Activated CD8-positive, alpha-beta T cell treated with anti-CD3 and anti-CD28 coated beads, Interleukin-2, amount 10 ng/mL, durations not matched to agents 7 days and 5 days (primary cell): Measurements from ENCODE around the gene RFESD. TPM values are rescaled to one million over a fixed set of nuclear protein-coding genes. Genes with fewer than 3 reads are reported as not detected.
"Not testable (repeated sequence)": the region's sequence is repeated elsewhere in the genome, so short reads cannot be mapped to it uniquely, and the experiment has no call there.

ENCODE experiments used
- ATAC-seq: fragments of 150-1000 bp; cut with Tn5 transposase; one replicate; pipeline ENCODE4 v1.10.0; 2021; ENCODE audit warnings: moderate library complexity
- CTCF ChIA-PET: fragments of 350-600 bp; sonication (Branson Sonifier 250); formaldehyde crosslinking; loops from one replicate; lab custom pipeline; 2021; ENCODE audit warnings: antibody characterized with exemption; lab: Charles Lee
- POLR2A ChIA-PET: fragments of 350-600 bp; sonication (Branson Sonifier 250); formaldehyde crosslinking; loops from one replicate; lab custom pipeline; 2021; ENCODE audit warnings: antibody characterized with exemption; lab: Charles Lee
- DNase-seq: peaks from one replicate; pipeline ENCODE4 v3.0.0-alpha.2; 2020
- H3K27ac Mint-ChIP-seq: one replicate; pipeline ENCODE4 v1.8.0; 2021; ENCODE audit warnings: mild to moderate bottlenecking, mixed read lengths
- H3K27me3 Mint-ChIP-seq: one replicate; pipeline ENCODE4 v1.8.0; 2021; ENCODE audit warnings: low read depth, mixed read lengths
- H3K36me3 Mint-ChIP-seq: one replicate; pipeline ENCODE4 v1.8.0; 2021; ENCODE audit warnings: low read depth, mixed read lengths
- H3K4me1 Mint-ChIP-seq: one replicate; pipeline ENCODE4 v1.8.0; 2021; ENCODE audit warnings: low read depth, mixed read lengths
- H3K4me3 Mint-ChIP-seq: one replicate; pipeline ENCODE4 v1.8.0; 2021; ENCODE audit warnings: mild to moderate bottlenecking, mixed read lengths
- H3K9me3 Mint-ChIP-seq: one replicate; pipeline ENCODE4 v1.8.0; 2022; ENCODE audit warnings: mixed read lengths; ENCODE audit not compliant: insufficient read depth
- total RNA-seq, 2 experiments: library from RNA; stranded (reverse); gene quantifications; one replicate each; pipeline ENCODE4 v1.2.3, GENCODE V29; 2021

Gene RFESD
- total RNA-seq, 2 experiments from 2014 or later: 4.9 to 5.1 TPM

DNA sequence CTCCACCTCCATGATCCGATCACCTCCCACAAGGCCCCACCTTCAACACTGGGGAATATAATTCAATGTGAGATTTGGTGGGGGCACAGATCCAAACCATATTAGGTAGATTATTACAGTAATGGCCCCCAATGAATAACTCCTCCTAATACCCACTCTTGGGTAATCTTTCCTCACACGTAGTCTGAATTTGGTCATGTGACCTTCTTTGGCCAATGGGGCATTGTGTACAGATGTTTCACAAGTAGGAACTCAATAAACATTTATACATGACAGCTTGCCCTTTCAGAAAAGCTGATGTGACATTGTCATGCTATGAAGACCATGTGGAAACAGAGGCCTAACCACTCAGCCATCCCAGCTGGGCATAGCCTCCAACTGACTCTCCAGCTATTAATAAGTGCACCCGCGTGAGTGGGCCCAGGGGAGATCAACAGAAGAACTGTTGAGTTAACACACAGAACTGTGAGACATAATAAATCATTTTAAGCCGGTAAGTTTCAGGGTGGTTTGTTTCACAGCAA is 16.1 kb upstream of the RFESD start:
- ChIA-PET CTCF (interaction anchor here (1.4 to 2.4 kb wide), 4 partner anchors 7 to 216 kb away, joined by 3 to 22 read pairs (median 12); partner anchors contain the start of gene RFESD), POLR2A (interaction anchor here (0.7 to 2.4 kb wide), 2 partner anchors 8 to 211 kb away, joined by 3 to 17 read pairs; no protein-coding TSS in a partner anchor)
- H3K9me3 Mint-ChIP-seq: no peaks in the 10 kb centered on the region
- ATAC-seq: no peak
- no peak overlapping the region for H3K27ac Mint-ChIP-seq
- DNase-seq: no peak
- peaks cover 22% of the 10 kb centered on the region for H3K36me3 Mint-ChIP-seq
- peaks cover 6% of the 10 kb centered on the region for H3K27me3 Mint-ChIP-seq
- peaks cover 16% of the 10 kb centered on the region for H3K4me1 Mint-ChIP-seq
- H3K4me3 Mint-ChIP-seq: no peak overlapping the region

DNA sequence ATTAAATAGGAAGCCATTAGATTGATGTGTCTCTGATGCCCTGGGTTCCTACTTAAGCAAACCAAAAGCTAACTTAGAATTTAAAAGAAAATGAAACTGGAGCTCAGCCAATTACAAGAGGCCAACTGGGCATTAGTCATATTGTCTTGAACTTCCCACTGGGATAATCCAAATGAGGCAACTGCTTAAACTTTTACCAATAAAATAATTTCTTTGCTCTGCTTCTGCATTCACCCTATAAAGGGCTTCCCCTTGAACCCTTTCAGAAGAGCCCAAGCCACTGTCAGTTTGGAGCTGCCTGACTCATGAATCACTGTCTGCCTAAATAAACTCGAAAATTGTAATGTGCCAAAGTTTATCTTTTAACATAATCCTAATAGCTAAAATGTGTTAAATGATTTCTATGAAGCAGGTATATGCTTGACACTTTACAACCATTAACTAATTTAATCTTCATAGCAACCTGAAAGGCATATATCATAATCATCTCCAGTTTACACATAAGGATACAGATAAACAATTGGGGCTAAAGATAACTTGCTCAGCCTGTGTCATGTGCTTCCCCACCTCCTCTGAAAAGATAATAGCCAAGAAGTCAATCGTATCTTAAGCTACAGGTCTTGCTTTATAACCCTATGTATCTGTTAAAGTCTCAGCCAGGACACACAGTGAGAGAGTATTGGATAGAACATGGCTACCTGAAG is 15.2 kb upstream of the RFESD start:
- DNase-seq (no peak), ATAC-seq (peak; percentile 10)
- CTCF ChIA-PET: interaction anchor here (1.1 to 2.4 kb wide), 9 partner anchors 8 to 663 kb away, joined by 3 to 22 read pairs (median 5); partner anchors contain the start of genes ARSK, GPR150, RFESD and SKIC3
- Mint-ChIP-seq H3K4me1 (peaks cover 16% of the 10 kb centered on the region), H3K36me3 (peaks cover 22% of the 10 kb centered on the region), H3K27me3 (peaks cover 9% of the 10 kb centered on the region), H3K4me3 (no peak overlapping the region), H3K27ac (peak overlapping the region; percentile 91), H3K9me3 (no peaks in the 10 kb centered on the region)
- POLR2A ChIA-PET: interaction anchor here (1.2 to 2.4 kb wide), 2 partner anchors 9 to 16 kb away, joined by 4 to 17 read pairs; partner anchors contain the start of gene RFESD

DNA sequence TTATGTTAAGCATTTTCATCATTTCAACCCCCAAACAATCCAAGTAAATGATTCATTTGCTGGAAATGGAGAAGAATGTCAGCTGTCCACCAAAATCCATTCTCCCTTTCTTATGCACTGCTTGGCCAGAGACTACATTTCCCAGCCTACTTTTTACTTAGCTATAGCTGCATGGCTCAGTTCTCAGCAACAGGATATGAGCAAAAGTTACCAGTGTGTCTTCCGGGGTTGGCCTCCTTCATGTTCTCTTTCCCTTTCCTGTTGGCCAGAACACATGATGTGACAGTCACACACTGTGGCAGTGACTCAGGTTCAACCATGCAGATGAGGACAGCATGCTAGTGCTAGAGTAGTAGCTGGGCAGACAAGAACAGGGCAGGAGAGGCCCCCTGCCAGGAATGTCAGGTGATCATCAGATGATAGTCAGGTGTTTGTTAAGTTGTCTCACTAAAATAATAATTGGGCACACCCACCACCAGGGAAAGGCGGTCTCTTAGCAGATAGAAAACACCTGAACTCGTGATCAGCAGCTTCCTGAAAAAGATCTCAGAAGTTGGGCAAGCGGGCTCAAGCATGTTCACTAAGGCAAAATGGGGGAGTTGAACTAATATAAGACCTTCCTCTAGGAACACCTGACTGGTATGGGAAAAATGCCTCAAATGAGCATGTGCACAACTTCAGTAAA is 14.4 kb upstream of the RFESD start:
- CTCF ChIA-PET: interaction anchor here (1.1 to 2.4 kb wide), 9 partner anchors 9 to 664 kb away, joined by 3 to 22 read pairs (median 5); partner anchors contain the start of genes ARSK, GPR150, RFESD and SKIC3
- DNase-seq (peak; percentile 85), ATAC-seq (peak; percentile 100)
- Mint-ChIP-seq H3K9me3 (no peaks in the 10 kb centered on the region), H3K36me3 (peaks cover 22% of the 10 kb centered on the region), H3K4me3 (no peak overlapping the region), H3K4me1 (peaks cover 16% of the 10 kb centered on the region), H3K27me3 (peaks cover 12% of the 10 kb centered on the region), H3K27ac (peak overlapping the region; percentile 91)
- POLR2A ChIA-PET: interaction anchor here (1.2 to 2.4 kb wide), 2 partner anchors 10 to 15 kb away, joined by 4 to 17 read pairs; partner anchors contain the start of gene RFESD

- H3K4me1 Mint-ChIP-seq: peaks cover 16% of the 10 kb centered on the region
- POLR2A ChIA-PET: interaction anchor here (1.2 to 2.4 kb wide), 2 partner anchors 11 to 14 kb away, joined by 4 to 17 read pairs; partner anchors contain the start of gene RFESD
- H3K4me3 Mint-ChIP-seq: not testable (repeated sequence)
These were observed 13.6 kb upstream of the RFESD start for GRCh38 chr5:95632942-95633341.

DNA sequence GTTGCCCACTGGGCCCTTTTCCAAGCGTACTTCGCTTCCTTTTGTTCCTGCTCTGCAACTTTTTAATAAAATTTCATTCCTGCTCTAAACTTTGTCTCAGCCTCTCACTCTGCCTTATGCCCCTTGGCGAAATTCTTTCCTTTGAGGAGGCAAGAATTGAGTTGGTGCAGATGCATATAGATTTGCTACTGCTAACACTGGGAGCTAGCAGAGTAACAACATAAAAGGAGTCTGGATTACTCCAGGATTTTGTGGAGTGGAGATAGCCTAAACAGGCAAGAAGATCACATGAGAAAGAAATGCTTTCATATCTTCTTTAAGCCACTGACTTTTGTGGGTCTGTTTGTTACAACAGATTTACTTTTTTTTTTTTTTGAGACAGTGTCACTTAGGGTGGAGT is 12.9 kb upstream of the RFESD start:
- no peak overlapping the region for H3K27ac Mint-ChIP-seq
- no peak overlapping the region for H3K4me3 Mint-ChIP-seq
- H3K4me1 Mint-ChIP-seq: peaks cover 17% of the 10 kb centered on the region
- ATAC-seq (no peak), DNase-seq (no peak)
- H3K36me3 Mint-ChIP-seq: peaks cover 22% of the 10 kb centered on the region
- H3K27me3 Mint-ChIP-seq: peaks cover 15% of the 10 kb centered on the region
- CTCF ChIA-PET: interaction anchor here (1.6 kb wide), 1 partner anchor 31 kb away, joined by 4 read pairs; no protein-coding TSS in a partner anchor
- POLR2A ChIA-PET: no interaction called here
- no peaks in the 10 kb centered on the region for H3K9me3 Mint-ChIP-seq

More at GRCh38 chr5:95632942-95633341, 13.6 kb upstream of the RFESD start:
- not testable (repeated sequence) for DNase-seq, ATAC-seq, H3K27ac Mint-ChIP-seq, H3K9me3 Mint-ChIP-seq
- H3K36me3 Mint-ChIP-seq: peaks cover 22% of the 10 kb centered on the region
- H3K27me3 Mint-ChIP-seq: peaks cover 12% of the 10 kb centered on the region
- CTCF ChIA-PET: interaction anchor here (2.4 kb wide), 2 partner anchors 10 to 11 kb away, joined by 20 to 22 read pairs; no protein-coding TSS in a partner anchor

DNA sequence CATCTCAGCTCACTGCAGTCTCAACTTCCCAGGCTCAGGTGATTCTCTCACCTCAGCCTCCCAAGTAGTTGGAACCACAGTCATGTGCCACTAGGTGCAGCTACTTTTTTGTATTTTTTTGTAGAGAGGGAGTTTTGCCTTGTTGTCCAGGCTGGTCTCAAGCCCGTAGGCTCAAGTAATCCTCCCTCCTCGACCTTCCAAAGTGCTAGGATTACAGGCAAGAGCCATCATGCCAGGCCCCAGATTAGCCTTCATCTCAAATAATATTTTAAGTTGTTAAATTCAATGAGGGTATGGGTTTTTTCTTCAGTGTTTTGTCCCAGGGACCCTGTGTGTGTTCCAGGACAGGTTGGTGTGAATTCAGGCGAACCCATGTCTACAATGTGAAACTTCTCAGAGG is 12.5 kb upstream of the RFESD start:
- POLR2A ChIA-PET: no interaction called here
- H3K4me3 Mint-ChIP-seq: no peak overlapping the region
- H3K9me3 Mint-ChIP-seq: no peaks in the 10 kb centered on the region
- peaks cover 16% of the 10 kb centered on the region for H3K27me3 Mint-ChIP-seq
- H3K4me1 Mint-ChIP-seq: peaks cover 19% of the 10 kb centered on the region
- peaks cover 22% of the 10 kb centered on the region for H3K36me3 Mint-ChIP-seq
- H3K27ac Mint-ChIP-seq: no peak overlapping the region
- ATAC-seq (no peak), DNase-seq (no peak)
- CTCF ChIA-PET: interaction anchor here (1.6 kb wide), 1 partner anchor 30 kb away, joined by 4 read pairs; no protein-coding TSS in a partner anchor

GRCh38 chr5:95638632-95639031 is 7.9 kb upstream of the RFESD start:
- DNase-seq: no peak
- Mint-ChIP-seq H3K27me3 (peaks cover 16% of the 10 kb centered on the region), H3K4me1 (peaks cover 3% of the 10 kb centered on the region), H3K36me3 (no peaks in the 10 kb centered on the region), H3K4me3 (no peak overlapping the region), H3K9me3 (no peaks in the 10 kb centered on the region), H3K27ac (no peak overlapping the region)
- ChIA-PET CTCF (no interaction called here), POLR2A (no interaction called here)
- ATAC-seq: no peak

- ChIA-PET POLR2A (no interaction called here), CTCF (interaction anchor here (1.0 to 6.7 kb wide), 7 partner anchors 10 to 206 kb away, joined by 3 to 67 read pairs (median 3); no protein-coding TSS in a partner anchor)
- no peak for DNase-seq
- no peak overlapping the region for H3K4me3 Mint-ChIP-seq
- no peak overlapping the region for H3K27ac Mint-ChIP-seq
- ATAC-seq: no peak
- no peaks in the 10 kb centered on the region for H3K36me3 Mint-ChIP-seq
- peaks cover 5% of the 10 kb centered on the region for H3K27me3 Mint-ChIP-seq
- no peaks in the 10 kb centered on the region for H3K9me3 Mint-ChIP-seq
- peaks cover 30% of the 10 kb centered on the region for H3K4me1 Mint-ChIP-seq
These were observed 4.8 kb upstream of the RFESD start for GRCh38 chr5:95641741-95642220.

DNA sequence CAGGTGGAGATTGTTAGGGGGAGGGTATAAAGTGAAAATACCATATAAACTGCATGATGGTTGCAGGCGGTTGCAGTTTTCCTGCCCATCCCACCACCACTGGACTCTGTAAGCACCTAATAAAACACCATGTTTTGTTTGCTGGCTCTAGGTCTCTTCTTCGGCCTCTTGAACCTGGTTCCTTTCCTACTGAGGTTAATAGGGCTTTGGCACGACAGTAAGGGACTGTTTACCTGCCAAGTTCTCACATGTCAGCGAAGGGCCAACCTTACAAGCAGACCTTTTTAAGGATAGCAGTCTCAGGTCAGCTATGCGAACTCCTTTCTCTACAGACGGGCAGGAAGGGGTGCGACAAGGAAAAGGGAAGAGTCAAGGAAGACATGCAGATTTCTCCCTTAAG is 3.4 kb upstream of the RFESD start:
- no peak overlapping the region for H3K4me3 Mint-ChIP-seq
- no peaks in the 10 kb centered on the region for H3K9me3 Mint-ChIP-seq
- ATAC-seq: no peak
- no peak for DNase-seq
- H3K4me1 Mint-ChIP-seq: peaks cover 38% of the 10 kb centered on the region
- H3K36me3 Mint-ChIP-seq: no peaks in the 10 kb centered on the region
- no peak overlapping the region for H3K27ac Mint-ChIP-seq
- peaks cover 5% of the 10 kb centered on the region for H3K27me3 Mint-ChIP-seq
- CTCF ChIA-PET: interaction anchor here (1.1 to 6.7 kb wide), 8 partner anchors 12 to 203 kb away, joined by 4 to 67 read pairs (median 11); partner anchors contain the start of gene GLRX
- POLR2A ChIA-PET: no interaction called here

DNA sequence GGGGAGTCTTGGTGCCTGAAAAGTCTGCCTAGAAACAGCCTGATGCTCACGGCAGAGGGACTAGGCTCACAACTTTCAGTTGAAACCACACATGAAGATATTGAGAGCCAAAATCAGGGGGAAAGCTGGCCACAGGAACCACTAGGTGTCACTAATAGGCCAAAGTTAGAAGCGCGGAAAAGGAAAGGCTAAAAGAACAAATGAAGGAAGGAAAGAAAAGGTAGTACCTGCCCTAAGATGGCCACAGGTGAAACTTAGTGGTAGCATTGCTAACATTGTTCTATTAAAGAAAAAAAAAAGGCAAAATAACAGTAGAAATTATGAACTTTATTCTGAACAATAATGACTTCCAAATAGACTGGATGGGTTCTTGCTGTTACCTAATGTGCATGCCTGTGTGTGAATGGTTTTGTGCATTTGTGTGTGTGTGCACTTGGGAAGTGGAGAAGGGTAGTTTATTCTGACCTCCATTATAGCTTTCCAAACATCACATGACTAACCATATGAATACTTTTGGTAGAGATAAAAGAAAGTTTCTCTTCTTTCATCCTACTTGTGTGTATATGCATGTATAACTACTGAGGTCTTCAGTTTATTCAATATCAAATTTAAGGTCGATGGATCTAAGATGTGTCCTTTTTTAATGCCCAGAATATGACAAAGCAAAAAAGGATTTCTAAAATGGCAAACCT is 2.1 kb upstream of the RFESD start:
- no peaks in the 10 kb centered on the region for H3K9me3 Mint-ChIP-seq

More for the DNA sequence above, 2.1 kb upstream of the RFESD start:
- DNase-seq (peak; percentile 73), ATAC-seq (peak; percentile 26)
- H3K27ac Mint-ChIP-seq: peak overlapping the region; percentile 64
- H3K4me3 Mint-ChIP-seq: peak overlapping the region; percentile 17
- CTCF ChIA-PET: interaction anchor here (0.8 to 6.7 kb wide), 18 partner anchors 9 to 287 kb away, joined by 3 to 67 read pairs (median 5); partner anchors contain the start of gene GLRX
- POLR2A ChIA-PET: interaction anchor here (1.4 kb wide), 1 partner anchor 177 kb away, joined by 3 read pairs; no protein-coding TSS in a partner anchor
- no peaks in the 10 kb centered on the region for H3K27me3 Mint-ChIP-seq
- H3K4me1 Mint-ChIP-seq: peaks cover 36% of the 10 kb centered on the region
- no peaks in the 10 kb centered on the region for H3K36me3 Mint-ChIP-seq
